HepG2 (cell line): Measurements from ENCODE around the gene CHN2. TPM values are rescaled to one million over a fixed set of nuclear protein-coding genes. Genes with fewer than 3 reads are reported as not detected.
A peak's percentile ranks its signal among the peaks of the same experiment; 100 is the strongest.

Experiments
- FIP1L1 ChIP-seq: fragments of 200-400 bp; formaldehyde crosslinking; IDR thresholded peaks from 2 replicates; pipeline ENCODE4 v1.6.1; 2018; ENCODE audit warnings: low read depth, mild to moderate bottlenecking, low read length, moderate library complexity, borderline replicate concordance; ENCODE audit not compliant: insufficient read depth
- FOXC1 ChIP-seq: sonication (generic); formaldehyde crosslinking; IDR thresholded peaks from 2 replicates; pipeline ENCODE4 v1.8.0; 2022; ENCODE audit warnings: mild to moderate bottlenecking, missing genetic modification reagents, borderline replicate concordance
- FOXK2 ChIP-seq: fragments of 450-650 bp; IDR thresholded peaks from 2 replicates; pipeline ENCODE4 v1.6.1; 2016
- GPN1 ChIP-seq: sonication (generic); formaldehyde crosslinking; IDR thresholded peaks from 2 replicates; pipeline ENCODE4 v1.5.1; 2020; ENCODE audit warnings: missing genetic modification reagents, borderline replicate concordance
- KDM3A ChIP-seq: IDR thresholded peaks from 2 replicates; pipeline ENCODE4 v1.6.1; 2018; ENCODE audit warnings: low read depth, missing compliant biosample characterization
- KLF16 ChIP-seq, 2 experiments: sonication (generic) in 1 of 2; formaldehyde crosslinking in 1 of 2; IDR thresholded peaks; 2 replicates each; pipeline versions ENCODE4 v1.6.1 to v1.8.0; 2016 to 2023; ENCODE audit warnings: missing genetic modification reagents in 2 of 2, missing compliant biosample characterization in 1 of 2
- MTA1 ChIP-seq: sonication (generic); formaldehyde crosslinking; IDR thresholded peaks from 2 replicates; pipeline ENCODE4 v1.4.0; 2020; ENCODE audit warnings: missing genetic modification reagents, mild to moderate bottlenecking, borderline replicate concordance
- PHF20 ChIP-seq: sonication (generic); formaldehyde crosslinking; IDR thresholded peaks from 2 replicates; pipeline ENCODE4 v1.5.0; 2020; ENCODE audit warnings: mild to moderate bottlenecking, missing genetic modification reagents
- SMARCC2 ChIP-seq: fragments of 450-650 bp; IDR thresholded peaks from 2 replicates; pipeline ENCODE4 v1.6.1; 2017; ENCODE audit warnings: antibody characterized with exemption, mild to moderate bottlenecking
- SMC3 ChIP-seq: IDR thresholded peaks from 2 replicates; pipeline ENCODE4 v1.6.1; 2011; ENCODE audit warnings: low read length, improper control_type of control experiment
- SRY ChIP-seq: sonication (generic); formaldehyde crosslinking; IDR thresholded peaks from 2 replicates; pipeline ENCODE4 v1.8.0; 2022; ENCODE audit warnings: mild to moderate bottlenecking, missing genetic modification reagents
- THAP11 ChIP-seq: IDR thresholded peaks from 2 replicates; pipeline ENCODE4 v1.6.1; 2016; ENCODE audit warnings: missing biosample characterization, missing genetic modification reagents
- ZEB1 ChIP-seq: IDR thresholded peaks from 2 replicates; pipeline ENCODE4 v1.6.1; 2012; ENCODE audit warnings: mild to moderate bottlenecking, low read depth, inconsistent platforms; ENCODE audit not compliant: insufficient replicate concordance
- ZNF317 ChIP-seq: sonication (generic); formaldehyde crosslinking; IDR thresholded peaks from 2 replicates; pipeline ENCODE4 v1.5.0; 2020; ENCODE audit warnings: mild to moderate bottlenecking, missing genetic modification reagents
- ZNF337 ChIP-seq: sonication (generic); formaldehyde crosslinking; IDR thresholded peaks from 2 replicates; pipeline ENCODE4 v1.5.1; 2020; ENCODE audit warnings: missing genetic modification reagents, low read depth, mild to moderate bottlenecking, borderline replicate concordance
- ZNF788 ChIP-seq: sonication (generic); formaldehyde crosslinking; IDR thresholded peaks from 2 replicates; pipeline ENCODE4 v1.5.0; 2020; ENCODE audit warnings: mild to moderate bottlenecking, missing genetic modification reagents, borderline replicate concordance
- polyA plus RNA-seq, 8 experiments: library from polyadenylated mRNA; depleted of rRNA in 3 of 8; stranded (reverse) in 7 of 8; unstranded in 1 of 8; fragments of >200 nt; fragmentation: Illumina TruSeq in 4 of 8; extraction: Trizol in 4 of 8; gene quantifications; 2 replicates each; pipeline versions ENCODE4 v1.2.1 to v1.2.3, GENCODE V29; 2011 to 2016; ENCODE audit warnings: low read depth in 4 of 8, missing spikeins in 1 of 8, mixed read lengths in 1 of 8; ENCODE audit not compliant: insufficient read depth in 1 of 8
- total RNA-seq, 5 experiments: library from RNA; depleted of rRNA; stranded (reverse); fragments of >200 nt; fragmentation: Illumina TruSeq; extraction: Trizol; gene quantifications; 2 replicates each; pipeline ENCODE4 v1.2.3, GENCODE V29; 2016; ENCODE audit warnings: low read depth in 1 of 5
- TF ChIP-seq, protein P1 (sequence below): IDR thresholded peaks from 2 replicates; pipeline ENCODE4 v1.6.1; 2016; ENCODE audit warnings: low read depth, borderline replicate concordance
- TF ChIP-seq, protein P2 (sequence below): IDR thresholded peaks from 2 replicates; pipeline ENCODE4 v1.6.1; 2018; ENCODE audit warnings: missing genetic modification reagents, mild to moderate bottlenecking, missing compliant biosample characterization
- TF ChIP-seq, protein P3 (sequence below): fragments of 450-650 bp; IDR thresholded peaks from 2 replicates; pipeline ENCODE4 v1.6.1; 2016
- TF ChIP-seq, protein P4 (sequence below): sonication (generic); formaldehyde crosslinking; IDR thresholded peaks from 2 replicates; pipeline ENCODE4 v1.9.0; 2021; ENCODE audit warnings: missing genetic modification reagents, borderline replicate concordance
- TF ChIP-seq, protein P5 (sequence below): sonication (generic); formaldehyde crosslinking; IDR thresholded peaks from 2 replicates; pipeline ENCODE4 v1.4.0; 2020; ENCODE audit warnings: missing genetic modification reagents, mild to moderate bottlenecking, borderline replicate concordance

CHN2 gene
- total and polyA plus RNA-seq, 2 of the 13 experiments (the other 11 are each of a cell fraction or from before 2014, with no cell fraction given): 23.5 to 30.5 TPM

DNA sequence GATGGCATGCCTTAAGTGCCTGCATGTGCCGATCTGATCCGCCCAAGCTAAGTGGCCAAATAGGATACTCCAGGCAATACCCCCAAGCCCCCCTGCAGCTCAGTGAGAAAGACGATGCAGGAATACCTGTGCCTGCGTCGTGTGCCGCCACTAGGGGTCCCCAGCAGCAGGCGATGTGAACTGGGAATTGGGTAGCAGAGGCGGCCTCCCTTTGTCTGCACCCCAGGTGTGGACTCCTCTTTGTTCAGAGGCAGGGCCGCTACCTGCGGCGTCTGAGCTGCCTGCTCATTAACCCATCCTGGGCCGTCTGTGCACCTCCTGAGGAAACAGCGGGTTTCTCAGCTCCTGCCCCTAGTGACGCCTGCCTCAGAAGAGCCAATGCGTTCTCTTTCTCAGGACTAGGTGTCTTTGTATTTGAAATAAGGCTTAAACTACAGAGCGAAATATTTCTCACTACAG is 4.8 kb upstream of the CHN2 start (continued):
- TF ChIP-seq FOXC1 (CRISPR knock-in tag): 0 out of 2 replicates have a peak, but pooled peaks have one; percentile 41
- TF ChIP-seq ZNF317 (CRISPR knock-in tag): peak; percentile 62; the same call in 1 of the 2 replicates
- TF ChIP-seq THAP11: no peak
- TF ChIP-seq GPN1 (CRISPR knock-in tag): no peak
- 0 out of 2 replicates have a peak, but pooled peaks have one; percentile 55 for TF ChIP-seq ZNF788 (CRISPR knock-in tag)
- no peak for TF ChIP-seq ZNF337 (CRISPR knock-in tag)
- TF ChIP-seq ZEB1: peak; percentile 98
- TF ChIP-seq, protein P1, sequence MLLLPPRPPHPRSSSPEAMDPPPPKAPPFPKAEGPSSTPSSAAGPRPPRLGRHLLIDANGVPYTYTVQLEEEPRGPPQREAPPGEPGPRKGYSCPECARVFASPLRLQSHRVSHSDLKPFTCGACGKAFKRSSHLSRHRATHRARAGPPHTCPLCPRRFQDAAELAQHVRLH (CRISPR knock-in tag): peak; percentile 11; the same call in 1 of the 2 replicates
- TF ChIP-seq MTA1: peak; percentile 48; the same call in 1 of the 2 replicates
- TF ChIP-seq SMC3: peak; percentile 72
- TF ChIP-seq, protein P2, sequence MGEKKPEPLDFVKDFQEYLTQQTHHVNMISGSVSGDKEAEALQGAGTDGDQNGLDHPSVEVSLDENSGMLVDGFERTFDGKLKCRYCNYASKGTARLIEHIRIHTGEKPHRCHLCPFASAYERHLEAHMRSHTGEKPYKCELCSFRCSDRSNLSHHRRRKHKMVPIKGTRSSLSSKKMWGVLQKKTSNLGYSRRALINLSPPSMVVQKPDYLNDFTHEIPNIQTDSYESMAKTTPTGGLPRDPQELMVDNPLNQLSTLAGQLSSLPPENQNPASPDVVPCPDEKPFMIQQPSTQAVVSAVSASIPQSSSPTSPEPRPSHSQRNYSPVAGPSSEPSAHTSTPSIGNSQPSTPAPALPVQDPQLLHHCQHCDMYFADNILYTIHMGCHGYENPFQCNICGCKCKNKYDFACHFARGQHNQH: no peak
- TF ChIP-seq, protein P3, sequence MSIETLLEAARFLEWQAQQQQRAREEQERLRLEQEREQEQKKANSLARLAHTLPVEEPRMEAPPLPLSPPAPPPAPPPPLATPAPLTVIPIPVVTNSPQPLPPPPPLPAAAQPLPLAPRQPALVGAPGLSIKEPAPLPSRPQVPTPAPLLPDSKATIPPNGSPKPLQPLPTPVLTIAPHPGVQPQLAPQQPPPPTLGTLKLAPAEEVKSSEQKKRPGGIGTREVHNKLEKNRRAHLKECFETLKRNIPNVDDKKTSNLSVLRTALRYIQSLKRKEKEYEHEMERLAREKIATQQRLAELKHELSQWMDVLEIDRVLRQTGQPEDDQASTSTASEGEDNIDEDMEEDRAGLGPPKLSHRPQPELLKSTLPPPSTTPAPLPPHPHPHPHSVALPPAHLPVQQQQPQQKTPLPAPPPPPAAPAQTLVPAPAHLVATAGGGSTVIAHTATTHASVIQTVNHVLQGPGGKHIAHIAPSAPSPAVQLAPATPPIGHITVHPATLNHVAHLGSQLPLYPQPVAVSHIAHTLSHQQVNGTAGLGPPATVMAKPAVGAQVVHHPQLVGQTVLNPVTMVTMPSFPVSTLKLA: no peak
- TF ChIP-seq, protein P4, sequence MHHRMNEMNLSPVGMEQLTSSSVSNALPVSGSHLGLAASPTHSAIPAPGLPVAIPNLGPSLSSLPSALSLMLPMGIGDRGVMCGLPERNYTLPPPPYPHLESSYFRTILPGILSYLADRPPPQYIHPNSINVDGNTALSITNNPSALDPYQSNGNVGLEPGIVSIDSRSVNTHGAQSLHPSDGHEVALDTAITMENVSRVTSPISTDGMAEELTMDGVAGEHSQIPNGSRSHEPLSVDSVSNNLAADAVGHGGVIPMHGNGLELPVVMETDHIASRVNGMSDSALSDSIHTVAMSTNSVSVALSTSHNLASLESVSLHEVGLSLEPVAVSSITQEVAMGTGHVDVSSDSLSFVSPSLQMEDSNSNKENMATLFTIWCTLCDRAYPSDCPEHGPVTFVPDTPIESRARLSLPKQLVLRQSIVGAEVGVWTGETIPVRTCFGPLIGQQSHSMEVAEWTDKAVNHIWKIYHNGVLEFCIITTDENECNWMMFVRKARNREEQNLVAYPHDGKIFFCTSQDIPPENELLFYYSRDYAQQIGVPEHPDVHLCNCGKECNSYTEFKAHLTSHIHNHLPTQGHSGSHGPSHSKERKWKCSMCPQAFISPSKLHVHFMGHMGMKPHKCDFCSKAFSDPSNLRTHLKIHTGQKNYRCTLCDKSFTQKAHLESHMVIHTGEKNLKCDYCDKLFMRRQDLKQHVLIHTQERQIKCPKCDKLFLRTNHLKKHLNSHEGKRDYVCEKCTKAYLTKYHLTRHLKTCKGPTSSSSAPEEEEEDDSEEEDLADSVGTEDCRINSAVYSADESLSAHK (CRISPR knock-in tag): no peak
- no peak for TF ChIP-seq PHF20 (CRISPR knock-in tag)
- no peak for TF ChIP-seq KLF16 (CRISPR knock-in tag; IDR thresholded peaks at IDR 0.05)
- TF ChIP-seq FIP1L1: no peak
- no peak for TF ChIP-seq SMARCC2
- TF ChIP-seq FOXK2: no peak
- 0 out of 2 replicates have a peak, but pooled peaks have one; percentile 20 for TF ChIP-seq SRY (CRISPR knock-in tag)
- TF ChIP-seq KDM3A (CRISPR knock-in tag): peak; percentile 31; the same call in 1 of the 2 replicates
- TF ChIP-seq, protein P5, sequence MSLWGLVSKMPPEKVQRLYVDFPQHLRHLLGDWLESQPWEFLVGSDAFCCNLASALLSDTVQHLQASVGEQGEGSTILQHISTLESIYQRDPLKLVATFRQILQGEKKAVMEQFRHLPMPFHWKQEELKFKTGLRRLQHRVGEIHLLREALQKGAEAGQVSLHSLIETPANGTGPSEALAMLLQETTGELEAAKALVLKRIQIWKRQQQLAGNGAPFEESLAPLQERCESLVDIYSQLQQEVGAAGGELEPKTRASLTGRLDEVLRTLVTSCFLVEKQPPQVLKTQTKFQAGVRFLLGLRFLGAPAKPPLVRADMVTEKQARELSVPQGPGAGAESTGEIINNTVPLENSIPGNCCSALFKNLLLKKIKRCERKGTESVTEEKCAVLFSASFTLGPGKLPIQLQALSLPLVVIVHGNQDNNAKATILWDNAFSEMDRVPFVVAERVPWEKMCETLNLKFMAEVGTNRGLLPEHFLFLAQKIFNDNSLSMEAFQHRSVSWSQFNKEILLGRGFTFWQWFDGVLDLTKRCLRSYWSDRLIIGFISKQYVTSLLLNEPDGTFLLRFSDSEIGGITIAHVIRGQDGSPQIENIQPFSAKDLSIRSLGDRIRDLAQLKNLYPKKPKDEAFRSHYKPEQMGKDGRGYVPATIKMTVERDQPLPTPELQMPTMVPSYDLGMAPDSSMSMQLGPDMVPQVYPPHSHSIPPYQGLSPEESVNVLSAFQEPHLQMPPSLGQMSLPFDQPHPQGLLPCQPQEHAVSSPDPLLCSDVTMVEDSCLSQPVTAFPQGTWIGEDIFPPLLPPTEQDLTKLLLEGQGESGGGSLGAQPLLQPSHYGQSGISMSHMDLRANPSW: no peak
